Germinal center (tissue), 1 donor: Measurements from ENCODE around the gene LRRC59.
"Not testable (repeated sequence)": the region's sequence is repeated elsewhere in the genome, so short reads cannot be mapped to it uniquely, and the experiment has no call there.

ENCODE experiments used
- DNase-seq: peaks from one replicate; pipeline ENCODE4 v3.0.0; 2012; ENCODE audit warnings: mixed read lengths, low spot score

The LRRC59 gene

DNA sequence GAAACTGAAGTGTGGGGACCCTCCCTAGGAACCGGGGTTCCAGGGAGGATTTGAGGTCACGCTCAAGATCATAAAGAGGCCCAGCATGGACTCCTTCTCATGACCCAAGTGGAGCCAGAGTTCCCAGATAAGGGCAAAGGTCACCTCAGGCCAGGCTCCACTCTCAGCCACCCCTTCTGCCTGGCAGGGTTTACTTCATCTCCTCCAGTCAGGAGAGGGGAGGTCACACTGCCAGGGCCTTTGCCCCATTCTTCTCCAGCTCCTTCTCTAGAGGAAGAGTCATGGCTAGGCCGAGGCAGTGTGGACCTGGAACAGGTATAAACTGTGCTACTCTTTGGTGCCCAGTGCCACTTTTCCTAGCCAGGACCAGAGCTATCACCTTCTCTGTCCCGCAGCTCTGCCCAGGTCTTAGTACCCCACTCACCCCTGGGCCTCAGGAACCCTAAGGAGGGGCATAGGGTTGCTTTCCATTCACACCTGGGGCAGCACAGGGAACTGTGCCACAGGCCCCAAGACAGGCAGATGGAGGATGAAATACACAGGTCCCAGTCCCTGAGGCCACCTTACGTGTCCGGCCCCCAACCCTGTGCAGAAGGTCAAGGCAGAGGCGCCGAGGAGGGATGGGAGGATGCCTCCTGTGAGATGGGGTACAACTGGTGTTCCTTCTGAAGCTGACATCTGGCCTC lies 27.8 kb upstream of the LRRC59 start:
- DNase-seq, result no peak

DNA sequence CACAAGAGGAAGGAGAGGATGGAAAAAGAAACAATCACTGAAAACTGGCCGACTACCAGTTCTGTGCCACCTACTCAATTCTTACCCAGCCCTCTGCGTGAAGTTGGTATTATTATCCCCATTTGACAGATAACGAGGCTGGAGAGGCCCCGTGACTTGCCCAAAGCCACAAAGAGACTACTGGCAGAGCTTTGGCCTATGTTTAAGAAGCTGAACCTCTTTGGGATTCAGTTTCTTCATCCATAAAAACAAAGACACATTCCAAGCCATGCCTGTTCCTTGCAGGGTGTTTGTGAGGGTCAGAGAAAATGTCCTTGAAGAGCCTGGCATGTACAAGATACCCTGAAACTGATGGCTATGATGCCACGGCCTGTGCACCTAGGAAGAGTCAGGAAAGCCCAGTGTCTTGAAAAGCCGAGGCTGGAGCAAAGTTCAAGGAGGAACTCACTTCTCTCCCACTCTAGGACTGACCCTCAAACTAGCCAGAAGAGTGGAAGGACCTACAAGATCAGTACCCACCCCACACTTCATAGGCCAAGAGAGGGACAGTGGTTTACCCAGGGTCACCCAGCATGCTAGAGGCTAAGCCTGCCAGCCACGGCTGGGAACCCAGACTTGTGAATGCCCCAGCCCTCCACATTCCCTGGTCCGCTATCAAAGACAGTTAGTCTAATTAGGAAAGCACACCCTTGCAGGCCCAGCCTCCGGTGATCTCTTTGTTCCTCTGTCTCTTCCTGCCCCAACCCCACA lies 27.1 kb upstream of the LRRC59 start:
- no peak for DNase-seq

DNA sequence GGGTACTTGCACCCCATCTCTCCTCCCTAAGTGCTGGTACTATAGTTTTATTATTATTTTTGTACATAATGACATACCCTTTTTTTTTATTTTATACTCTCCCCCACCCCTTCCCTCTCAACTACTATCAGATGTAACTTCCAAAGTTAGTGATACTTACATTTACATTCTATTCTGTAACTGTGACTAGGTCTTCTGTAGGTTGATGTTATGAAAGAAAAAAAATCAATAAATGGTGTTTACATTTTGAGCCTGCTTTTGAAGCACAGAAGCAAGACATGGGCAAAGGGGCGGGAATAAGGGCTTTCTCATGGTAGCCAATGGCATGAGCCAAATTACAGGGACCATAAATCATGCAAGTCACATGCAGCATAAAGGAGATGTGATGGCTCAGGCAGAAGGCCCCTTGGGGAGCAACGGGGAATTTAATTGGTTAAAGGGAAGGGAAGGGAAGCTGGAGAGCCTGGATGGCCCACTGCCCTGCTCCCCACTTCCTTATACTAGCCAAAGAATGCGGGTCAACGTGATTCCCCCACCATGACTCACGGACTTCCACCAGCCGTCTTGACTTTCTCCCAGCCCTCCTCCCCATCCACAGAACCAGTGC lies 26.3 kb upstream of the LRRC59 start:
- DNase-seq, result no peak

DNA sequence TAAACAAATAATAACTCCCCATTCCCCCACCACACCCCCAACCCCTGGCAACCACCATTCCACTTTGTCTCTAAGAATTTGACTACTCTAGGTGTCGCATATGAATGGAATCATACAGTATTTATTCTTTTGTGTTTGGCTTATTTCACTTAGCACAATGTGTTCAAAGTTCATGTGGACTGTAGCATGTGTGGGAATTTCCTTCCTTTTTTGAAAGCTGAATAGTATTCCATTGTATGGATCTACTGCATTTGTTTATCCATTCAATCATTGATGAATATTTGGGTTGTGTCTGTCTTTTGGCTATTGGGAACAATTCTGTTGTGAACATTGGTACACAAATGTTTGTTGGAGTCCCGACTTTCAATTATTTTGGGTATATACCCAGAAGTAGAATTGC lies 25.4 kb upstream of the LRRC59 start:
- DNase-seq, result no peak

DNA sequence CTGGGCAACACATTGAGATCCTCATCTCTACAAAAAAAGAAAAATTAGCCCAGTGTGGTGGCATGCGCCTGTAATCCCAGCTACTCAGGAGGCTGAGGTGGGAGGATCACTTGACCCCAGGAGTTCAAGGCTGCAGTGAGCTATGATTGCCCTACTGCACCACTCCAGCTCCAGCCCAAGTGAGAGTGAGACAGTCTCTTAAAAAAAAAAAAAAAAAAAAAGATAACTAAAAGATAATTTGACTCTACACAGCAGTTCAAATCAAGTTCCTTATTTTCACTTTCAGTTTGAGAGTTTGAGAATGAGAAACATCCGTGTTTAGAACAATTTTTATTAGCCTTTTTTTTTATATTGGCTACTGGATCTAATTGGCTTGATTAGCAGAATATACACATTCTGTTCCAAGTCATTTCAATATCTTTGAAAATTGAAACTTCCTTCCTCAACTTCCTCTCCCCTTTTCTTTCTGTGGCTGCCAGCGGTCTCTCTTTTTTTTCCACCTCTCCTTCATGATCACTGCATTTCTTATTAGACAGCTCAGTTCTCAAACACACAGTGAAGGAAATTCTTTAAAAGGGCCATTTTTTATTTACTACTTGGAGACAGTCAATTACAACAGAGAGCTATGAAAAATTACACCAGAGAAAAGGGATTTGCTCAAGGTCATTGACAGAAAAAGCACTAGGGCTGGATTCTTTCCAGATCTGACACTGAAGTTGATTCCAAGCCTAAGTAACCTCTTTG lies 24.2 kb upstream of the LRRC59 start:
- peak; percentile 61 for DNase-seq

- no peak for DNase-seq
These were observed 23.2 kb upstream of the LRRC59 start for GRCh38 chr17:50420419-50421112.

DNA sequence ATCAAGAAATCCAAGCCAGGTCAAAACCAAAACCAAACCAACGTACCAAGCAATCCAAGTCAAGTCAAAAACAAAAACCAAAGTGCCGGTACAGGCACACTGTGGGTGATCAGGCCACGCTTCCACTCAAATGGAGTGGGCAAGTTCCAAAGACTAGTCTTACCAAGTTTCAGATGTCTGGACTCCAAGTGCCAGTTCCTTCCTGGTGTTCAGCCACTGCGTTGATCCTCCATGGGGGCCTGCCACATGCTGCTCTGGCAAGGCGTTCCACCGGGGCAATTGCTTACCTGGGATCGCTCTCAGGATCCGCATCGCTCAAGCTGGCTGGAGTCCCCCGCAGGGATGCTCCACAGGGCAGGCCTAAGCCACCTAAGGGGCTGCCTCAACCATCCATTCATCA lies 22.3 kb upstream of the LRRC59 start:
- DNase-seq, result not testable (repeated sequence)

GRCh38 chr17:50414808-50415207 lies 17.5 kb upstream of the LRRC59 start:
- DNase-seq, result no peak

DNA sequence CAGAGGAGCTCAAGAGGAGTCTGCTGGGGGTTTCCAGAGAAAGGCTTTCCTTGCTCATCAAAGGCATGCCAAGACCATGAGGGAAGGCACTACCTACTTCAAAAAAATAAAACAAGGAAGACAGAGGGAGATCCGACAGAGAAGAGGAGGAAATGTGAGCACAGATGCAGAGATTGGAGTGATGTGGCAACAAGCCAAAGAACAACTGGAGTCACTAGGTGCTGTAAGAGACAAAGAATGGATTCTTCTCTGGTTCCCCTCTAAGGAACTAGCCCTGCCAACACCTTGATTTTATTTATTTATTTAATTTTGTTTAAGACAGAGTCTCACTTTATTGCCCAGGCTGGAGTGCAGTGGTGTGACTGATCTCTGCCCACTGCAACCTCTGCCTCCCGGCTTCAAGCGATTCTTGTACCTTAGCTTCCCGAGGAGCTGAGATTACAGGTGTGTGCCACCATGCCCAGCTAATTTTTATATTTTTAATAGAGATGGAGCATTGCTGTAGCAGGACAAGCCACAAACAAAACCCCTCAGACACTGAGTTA lies 14.9 kb upstream of the LRRC59 start:
- DNase-seq, result no peak

GRCh38 chr17:50407921-50408320 lies 10.6 kb upstream of the LRRC59 start:
- no peak for DNase-seq

- no peak for DNase-seq
These were observed 9.3 kb upstream of the LRRC59 start for GRCh38 chr17:50406578-50406977.

DNA sequence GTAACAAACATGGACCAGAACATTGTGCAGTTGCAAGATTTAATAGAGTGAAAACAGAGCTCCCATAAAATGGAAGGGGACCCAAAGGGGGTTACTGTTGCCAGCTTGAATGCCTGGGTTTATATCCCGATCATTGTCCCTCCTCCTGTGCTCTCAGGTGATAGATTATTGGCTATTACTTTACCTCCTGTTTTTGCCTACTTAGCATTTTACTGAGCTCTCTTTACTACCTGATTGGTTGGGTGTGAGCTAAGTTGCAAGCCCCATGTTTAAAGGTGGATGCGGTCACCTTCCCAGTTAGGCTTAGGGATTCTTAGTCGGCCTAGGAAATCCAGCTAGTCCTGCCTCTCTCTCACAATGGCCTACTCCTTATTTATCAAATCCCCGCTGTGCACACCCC lies 8.0 kb upstream of the LRRC59 start:
- not testable (repeated sequence) for DNase-seq

DNA sequence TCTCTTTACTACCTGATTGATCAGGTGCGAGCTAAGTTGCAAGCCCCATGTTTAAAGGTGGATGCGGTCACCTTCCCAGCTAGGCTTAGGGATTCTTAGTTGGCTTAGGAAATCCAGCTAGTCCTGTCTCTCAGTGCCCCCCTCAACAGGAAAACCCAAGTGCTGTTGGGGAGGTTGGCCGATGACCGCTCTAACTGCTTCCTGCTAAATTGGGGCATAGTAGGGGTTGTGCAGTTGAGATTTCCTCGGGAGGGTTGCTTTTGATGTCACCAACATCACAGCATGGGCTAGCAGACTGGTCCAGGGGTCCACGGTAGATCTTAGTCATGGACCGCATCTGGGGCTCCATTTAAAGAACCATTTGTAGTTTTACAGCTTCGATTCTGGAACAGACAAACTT lies 2.3 kb upstream of the LRRC59 start:
- DNase-seq, result not testable (repeated sequence)

GRCh38 chr17:50398672-50399071 lies 1.3 kb upstream of the LRRC59 start:
- not testable (repeated sequence) for DNase-seq

GRCh38 chr17:50397919-50398285 lies 579 bp upstream of the LRRC59 start:
- no peak for DNase-seq

GRCh38 chr17:50396261-50397110 lies 837 bp downstream of the LRRC59 start:
- no peak for DNase-seq

GRCh38 chr17:50394711-50395110 lies 2.6 kb downstream of the LRRC59 start:
- peak; percentile 0 for DNase-seq

GRCh38 chr17:50393700-50394099 lies 3.6 kb downstream of the LRRC59 start:
- DNase-seq, result no peak

DNA sequence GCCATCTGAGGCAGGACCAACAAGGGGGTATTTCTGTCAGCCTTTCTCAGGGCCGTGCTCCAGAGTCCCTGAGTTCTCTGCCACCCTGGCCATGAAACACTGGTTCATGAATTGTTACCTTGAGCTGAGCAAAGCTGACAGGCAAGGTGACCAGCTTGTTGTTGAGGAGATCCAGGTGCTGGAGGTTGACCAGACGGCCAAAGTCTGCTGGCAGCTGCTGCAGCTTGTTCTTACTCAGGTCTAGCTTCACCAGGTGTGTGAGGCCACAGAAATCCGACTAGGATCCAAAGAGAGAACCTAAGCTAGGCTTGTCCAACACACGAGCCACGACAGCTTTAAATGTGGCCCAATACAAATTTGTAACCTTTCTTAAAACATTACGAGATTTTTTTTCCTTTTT lies 4.7 kb downstream of the LRRC59 start:
- no peak for DNase-seq

GRCh38 chr17:50389534-50389933 lies 7.8 kb downstream of the LRRC59 start:
- DNase-seq, result no peak

- DNase-seq, result no peak
These were observed 8.6 kb downstream of the LRRC59 start for GRCh38 chr17:50388728-50389127.
